GM18870 (cell line): ENCODE data around the gene GORASP2.

Experiments
- ATAC-seq: cut with Tn5 transposase; IDR thresholded peaks from one replicate; pipeline ENCODE4 v1.9.1; 2021; ENCODE audit warnings: moderate library complexity; ENCODE audit not compliant: unreplicated experiment

The GORASP2 gene

GRCh38 chr2:170991398-170992182 is 62.5 kb downstream of the GORASP2 start:
- no peak for ATAC-seq

GRCh38 chr2:170996316-170996715 is 67.3 kb downstream of the GORASP2 start:
- no peak for ATAC-seq

GRCh38 chr2:170997893-170998597 is 69.0 kb downstream of the GORASP2 start:
- ATAC-seq: no peak

GRCh38 chr2:170999654-171000053 is 70.6 kb downstream of the GORASP2 start:
- ATAC-seq: no peak

- no peak for ATAC-seq
Observed at GRCh38 chr2:171004363-171004762, 75.3 kb downstream of the GORASP2 start.

GRCh38 chr2:171004833-171005232 is 75.8 kb downstream of the GORASP2 start:
- ATAC-seq: no peak

- no peak for ATAC-seq
Observed at GRCh38 chr2:171008550-171009205, 79.6 kb downstream of the GORASP2 start.

- no peak for ATAC-seq
Observed at GRCh38 chr2:171009386-171009785, 80.3 kb downstream of the GORASP2 start.

GRCh38 chr2:171013851-171014250 is 84.8 kb downstream of the GORASP2 start:
- no peak for ATAC-seq

- no peak for ATAC-seq
Observed at GRCh38 chr2:171016125-171016524, 87.1 kb downstream of the GORASP2 start.
